NOMO-1 treated with DMSO at 0.1 percent for 48 hours (cell line): Measurements from ENCODE around the gene UST.
"Not testable (repeated sequence)": the region's sequence is repeated elsewhere in the genome, so short reads cannot be mapped to it uniquely, and the experiment has no call there.

ENCODE experiments used
- DNase-seq: peaks from one replicate; lab custom pipeline; 2025; ENCODE audit not compliant: unreplicated experiment; lab: John Stamatoyannopoulos, UW

Gene UST

GRCh38 chr6:148935705-148936435 is 189.0 kb downstream of the UST start:
- no peak for DNase-seq

GRCh38 chr6:148943451-148943850 is 196.6 kb downstream of the UST start:
- no peak for DNase-seq

- DNase-seq, result no peak
These were observed 197.8 kb downstream of the UST start for GRCh38 chr6:148944608-148945007.

- DNase-seq, result no peak
These were observed 198.6 kb downstream of the UST start for GRCh38 chr6:148945301-148946021.

- peak; percentile 56 for DNase-seq
These were observed 201.0 kb downstream of the UST start for GRCh38 chr6:148947621-148948444.

- DNase-seq, result no peak
These were observed 204.8 kb downstream of the UST start for GRCh38 chr6:148951662-148952061.

GRCh38 chr6:148952147-148953035 is 205.6 kb downstream of the UST start:
- no peak for DNase-seq

GRCh38 chr6:148954461-148954860 is 207.6 kb downstream of the UST start:
- DNase-seq, result no peak

GRCh38 chr6:148954934-148955333 is 208.1 kb downstream of the UST start:
- DNase-seq, result no peak

- no peak for DNase-seq
These were observed 208.6 kb downstream of the UST start for GRCh38 chr6:148955441-148955840.

- not testable (repeated sequence) for DNase-seq
These were observed 209.3 kb downstream of the UST start for GRCh38 chr6:148956163-148956562.

- no peak for DNase-seq
These were observed 210.9 kb downstream of the UST start for GRCh38 chr6:148957752-148958151.

GRCh38 chr6:148959008-148959407 is 212.2 kb downstream of the UST start:
- DNase-seq, result no peak

- DNase-seq, result no peak
These were observed 212.7 kb downstream of the UST start for GRCh38 chr6:148959501-148959900.

GRCh38 chr6:148962854-148963515 is 216.2 kb downstream of the UST start:
- no peak for DNase-seq

GRCh38 chr6:148963738-148964137 is 216.9 kb downstream of the UST start:
- no peak for DNase-seq

- no peak for DNase-seq
These were observed 217.6 kb downstream of the UST start for GRCh38 chr6:148964467-148964866.

GRCh38 chr6:148965287-148965686 is 218.5 kb downstream of the UST start:
- no peak for DNase-seq

GRCh38 chr6:148967011-148967520 is 220.2 kb downstream of the UST start:
- no peak for DNase-seq

- DNase-seq, result no peak
These were observed 220.7 kb downstream of the UST start for GRCh38 chr6:148967541-148967956.
